Right ventricle myocardium inferior (tissue), 1 donor: ENCODE results near the gene CECR2. TPM values are rescaled to one million over a fixed set of nuclear protein-coding genes. Genes with fewer than 3 reads are reported as not detected.
A peak's percentile ranks its signal among the peaks of the same experiment; 100 is the strongest.

Experiments
- ATAC-seq: fragments of 200-7000 bp; cut with Tn5 transposase; one replicate; pipeline ENCODE4 v1.9.1; 2020; ENCODE audit warnings: mild to moderate bottlenecking, moderate library complexity
- DNase-seq: peaks from one replicate; pipeline ENCODE4 v3.0.0; 2021; ENCODE audit errors: missing footprints
- intact Hi-C: fragments of 100-400 bp; cut with DNase I; formaldehyde crosslinking; loops from one replicate; pipeline ENCODE4 v1.11.0; 2022
- total RNA-seq: library from RNA; stranded (reverse); fragmentation: NEBNext Ultra II Directional; extraction: Animal tissue kit (Norgen Biotek cat#: 25700); gene quantifications from one replicate; pipeline ENCODE4 v1.2.1, GENCODE V29; 2021
- donor health status: DM: no; HTN: yes; CAD: no; lungs with severe emphysema.

CECR2 gene
- total RNA-seq, 1 donor from 2014 or later, result 6.4 TPM

- ATAC-seq, result no peak
- DNase-seq, result no peak
- intact Hi-C loops, result no loop called here
Measured at GRCh38 chr22:17359501-17359900, 9.8 kb upstream of the CECR2 start.

GRCh38 chr22:17366329-17366728, 2.9 kb upstream of the CECR2 start:
- DNase-seq (no peak), ATAC-seq (no peak)
- intact Hi-C loops, result loop anchor here (5.0 kb wide), 1 partner anchor 41 kb away; no protein-coding TSS in a partner anchor

- intact Hi-C loops, result loop anchor here (5.0 kb wide), 1 partner anchor 40 kb away; no protein-coding TSS in a partner anchor
- ATAC-seq (peak; percentile 49), DNase-seq (peak; percentile 83)
Measured at GRCh38 chr22:17366830-17367229, 2.4 kb upstream of the CECR2 start.

GRCh38 chr22:17368144-17368543, 1.1 kb upstream of the CECR2 start:
- ATAC-seq (no peak), DNase-seq (no peak)
- intact Hi-C loops, result loop anchor here (2.0 to 5.0 kb wide), 2 partner anchors 39 to 133 kb away; no protein-coding TSS in a partner anchor

GRCh38 chr22:17368554-17369438, 464 bp upstream of the CECR2 start:
- peak; percentile 78 for ATAC-seq
- DNase-seq, result peak; percentile 77

GRCh38 chr22:17370026-17370765, 936 bp downstream of the CECR2 start:
- intact Hi-C loops, result no loop called here
- ATAC-seq, result peak; percentile 35
- no peak for DNase-seq

More at GRCh38 chr22:17368554-17369438, 464 bp upstream of the CECR2 start:
- intact Hi-C loops, result loop anchor here (2.0 to 5.0 kb wide), 2 partner anchors 39 to 132 kb away; no protein-coding TSS in a partner anchor

GRCh38 chr22:17370766-17371432, 1.6 kb downstream of the CECR2 start:
- ATAC-seq (no peak), DNase-seq (no peak)
- intact Hi-C loops, result no loop called here

- no peak for DNase-seq
- ATAC-seq, result no peak
- intact Hi-C loops, result no loop called here
Measured at GRCh38 chr22:17371448-17371847, 2.2 kb downstream of the CECR2 start.

GRCh38 chr22:17373855-17374254, 4.6 kb downstream of the CECR2 start:
- ATAC-seq (no peak), DNase-seq (no peak)
- intact Hi-C loops, result no loop called here

GRCh38 chr22:17375914-17376614, 6.8 kb downstream of the CECR2 start:
- no peak for DNase-seq
- intact Hi-C loops, result no loop called here
- ATAC-seq, result peak; percentile 29

- DNase-seq (no peak), ATAC-seq (no peak)
- intact Hi-C loops, result no loop called here
Measured at GRCh38 chr22:17376950-17377349, 7.7 kb downstream of the CECR2 start.

GRCh38 chr22:17379944-17380343, 10.7 kb downstream of the CECR2 start:
- DNase-seq (no peak), ATAC-seq (no peak)
- intact Hi-C loops, result no loop called here

- DNase-seq (no peak), ATAC-seq (peak; percentile 61)
- intact Hi-C loops, result no loop called here
Measured at GRCh38 chr22:17380359-17381087, 11.3 kb downstream of the CECR2 start.

GRCh38 chr22:17381192-17381913, 12.1 kb downstream of the CECR2 start:
- peak; percentile 60 for ATAC-seq
- intact Hi-C loops, result no loop called here
- DNase-seq, result no peak

GRCh38 chr22:17384612-17385330, 15.5 kb downstream of the CECR2 start:
- no peak for ATAC-seq
- no peak for DNase-seq
- intact Hi-C loops, result no loop called here

GRCh38 chr22:17387356-17387755, 18.1 kb downstream of the CECR2 start:
- ATAC-seq, result no peak
- intact Hi-C loops, result no loop called here
- DNase-seq, result no peak

GRCh38 chr22:17388235-17388634, 19.0 kb downstream of the CECR2 start:
- intact Hi-C loops, result no loop called here
- no peak for DNase-seq
- ATAC-seq, result no peak
